SK-N-SH (cell line): ENCODE data around the gene IL1F10. TPM values are rescaled to one million over a fixed set of nuclear protein-coding genes. Genes with fewer than 3 reads are reported as not detected.

Source experiments
- CTCF ChIA-PET: fragments of 300-600, 350-600 bp; formaldehyde crosslinking; extraction: SDS; loops from one replicate; lab custom pipeline; 2021; lab: Yijun Ruan, JAX
- POLR2A ChIA-PET: fragments of 350-600 bp; sonication (Branson Sonifier 250); formaldehyde crosslinking; extraction: SDS; loops from one replicate; lab custom pipeline; 2020; ENCODE audit warnings: antibody characterized with exemption, inconsistent platforms; lab: Yijun Ruan, JAX
- DNase-seq: peaks from one replicate; pipeline ENCODE4 v3.0.0; 2012
- H2AFZ ChIP-seq: fragments of 200-600 bp; sonication (generic); 2 replicates; pipeline ENCODE4 v1.8.1; 2016; ENCODE audit warnings: antibody characterized with exemption, mild to moderate bottlenecking, low read depth
- H3F3A ChIP-seq: fragments of 200-600 bp; sonication (generic); replicated peaks from 2 replicates; pipeline ENCODE3; 2016; ENCODE audit warnings: antibody characterized with exemption, mild to moderate bottlenecking; ENCODE audit not compliant: insufficient read depth
- H3K27ac ChIP-seq, 2 experiments: fragments of 200-500 bp in 1 of 2; fragments of 200-600 bp in 1 of 2; sonication (Bioruptor generic) in 1 of 2; sonication (generic), shearing (Covaris generic) in 1 of 2; 2 replicates each; pipeline versions ENCODE4 v1.5.1 to v1.6.1; 2014 to 2016; ENCODE audit warnings: low read depth in 2 of 2, inconsistent platforms in 1 of 2, low read length in 1 of 2, mild to moderate bottlenecking in 1 of 2, mixed read lengths in 1 of 2
- H3K27me3 ChIP-seq: fragments of 200-600 bp; sonication (generic), shearing (Covaris generic); 2 replicates; pipeline ENCODE4 v1.6.1; 2016; ENCODE audit warnings: mixed run types; ENCODE audit not compliant: insufficient read depth
- H3K36me3 ChIP-seq, 2 experiments: fragments of 200-500 bp in 1 of 2; fragments of 200-600 bp in 1 of 2; sonication (Bioruptor generic) in 1 of 2; sonication (generic) in 1 of 2; replicated peaks in 1 of 2; 2 replicates each; pipeline versions ENCODE3 to v1.5.1; 2014 to 2016; ENCODE audit warnings: low read length in 1 of 2, mild to moderate bottlenecking in 1 of 2; ENCODE audit not compliant: insufficient read depth in 2 of 2, control insufficient read depth in 1 of 2
- H3K4me1 ChIP-seq, 2 experiments: fragments of 200-500 bp in 1 of 2; fragments of 200-600 bp in 1 of 2; sonication (Bioruptor generic) in 1 of 2; sonication (generic), shearing (Covaris generic) in 1 of 2; 2 replicates each; pipeline versions ENCODE4 v1.5.1 to v1.6.1; 2014 to 2016; ENCODE audit warnings: low read depth in 1 of 2, low read length in 1 of 2, mixed run types in 1 of 2; ENCODE audit not compliant: insufficient read depth in 2 of 2, control insufficient read depth in 1 of 2
- H3K4me2 ChIP-seq: fragments of 200-600 bp; sonication (generic), shearing (Covaris generic); 2 replicates; pipeline ENCODE4 v1.6.1; 2017; ENCODE audit warnings: mixed run types
- H3K4me3 ChIP-seq, 2 experiments: fragments of 200-500 bp in 1 of 2; fragments of 200-600 bp in 1 of 2; sonication (Bioruptor generic) in 1 of 2; sonication (generic), shearing (Covaris generic) in 1 of 2; 2 replicates each; pipeline versions ENCODE4 v1.5.1 to v1.8.1; 2014 to 2016; ENCODE audit warnings: low read depth in 2 of 2, inconsistent platforms in 1 of 2, low read length in 1 of 2, mild to moderate bottlenecking in 1 of 2, mixed read lengths in 1 of 2, moderate library complexity in 1 of 2
- H3K79me2 ChIP-seq: fragments of 200-600 bp; sonication (generic); 2 replicates; pipeline ENCODE4 v1.8.1; 2017; ENCODE audit warnings: mild to moderate bottlenecking; ENCODE audit not compliant: insufficient read depth
- H3K9ac ChIP-seq: fragments of 200-600 bp; sonication (generic); 2 replicates; pipeline ENCODE4 v1.6.1; 2017; ENCODE audit warnings: mixed run types
- H3K9me2 ChIP-seq: fragments of 200-600 bp; sonication (generic); 2 replicates; pipeline ENCODE4 v1.6.1; 2017; ENCODE audit warnings: mixed run types
- H3K9me3 ChIP-seq: fragments of 200-600 bp; sonication (generic); 2 replicates; pipeline ENCODE4 v1.6.1; 2017; ENCODE audit warnings: mixed run types, mild to moderate bottlenecking, moderate library complexity
- H4K20me1 ChIP-seq: fragments of 200-600 bp; sonication (generic); 2 replicates; pipeline ENCODE4 v1.6.1; 2017; ENCODE audit warnings: mild to moderate bottlenecking, mixed run types; ENCODE audit not compliant: insufficient read depth
- CHD2 ChIP-seq: fragments of 150-350 bp; IDR thresholded peaks from 2 replicates; pipeline ENCODE4 v1.6.1; 2018; ENCODE audit warnings: low read length; ENCODE audit not compliant: partially characterized antibody
- EP300 ChIP-seq, 2 experiments: IDR thresholded peaks; 2 replicates each; pipeline versions ENCODE4 v1.4.0 to v1.6.1; 2012; ENCODE audit warnings: borderline replicate concordance in 1 of 2, low read depth in 1 of 2, low read length in 1 of 2
- FOSL2 ChIP-seq: IDR thresholded peaks from 2 replicates; pipeline ENCODE4 v1.4.0; 2012; ENCODE audit warnings: low read depth, mild to moderate bottlenecking, moderate library complexity, borderline replicate concordance
- GABPA ChIP-seq: IDR thresholded peaks from 2 replicates; pipeline ENCODE4 v1.4.0; 2012; ENCODE audit warnings: low read depth, mild to moderate bottlenecking
- MAX ChIP-seq: IDR thresholded peaks from 2 replicates; pipeline ENCODE4 v1.4.0; 2012; ENCODE audit warnings: low read depth
- MEF2A ChIP-seq: IDR thresholded peaks from 2 replicates; pipeline ENCODE4 v1.4.0; 2012; ENCODE audit warnings: low read depth, borderline replicate concordance
- MXI1 ChIP-seq: IDR thresholded peaks from 2 replicates; pipeline ENCODE4 v1.6.1; 2012; ENCODE audit warnings: mild to moderate bottlenecking, low read depth, low read length, improper control_type of control experiment
- NFIC ChIP-seq: IDR thresholded peaks from 2 replicates; pipeline ENCODE4 v1.4.0; 2012; ENCODE audit warnings: borderline replicate concordance
- NRF1 ChIP-seq: IDR thresholded peaks from 2 replicates; pipeline ENCODE4 v1.6.1; 2012; ENCODE audit warnings: low read depth, mild to moderate bottlenecking, low read length
- REST ChIP-seq: IDR thresholded peaks from 2 replicates; pipeline ENCODE4 v1.6.1; 2012; ENCODE audit warnings: mild to moderate bottlenecking, low read depth, low read length, moderate library complexity
- RXRA ChIP-seq: IDR thresholded peaks from 2 replicates; pipeline ENCODE4 v1.4.0; 2012; ENCODE audit warnings: low read depth, mild to moderate bottlenecking, borderline replicate concordance
- SMC3 ChIP-seq: IDR thresholded peaks from 2 replicates; pipeline ENCODE4 v1.6.1; 2012; ENCODE audit warnings: low read depth, low read length, improper control_type of control experiment
- TCF12 ChIP-seq: IDR thresholded peaks from 2 replicates; pipeline ENCODE4 v1.4.0; 2012
- USF1 ChIP-seq: IDR thresholded peaks from 2 replicates; pipeline ENCODE4 v1.4.0; 2012; ENCODE audit warnings: low read depth, borderline replicate concordance
- USF2 ChIP-seq: fragments of 150-350 bp; IDR thresholded peaks from 2 replicates; pipeline ENCODE4 v1.6.1; 2017; ENCODE audit warnings: antibody characterized with exemption, low read length, low read depth, borderline replicate concordance
- YY1 ChIP-seq: IDR thresholded peaks from 2 replicates; pipeline ENCODE4 v1.4.0; 2012; ENCODE audit warnings: low read depth, mild to moderate bottlenecking
- ZBTB33 ChIP-seq: IDR thresholded peaks from 2 replicates; pipeline ENCODE4 v1.4.0; 2012; ENCODE audit warnings: low read depth, borderline replicate concordance
- WGBS: methylation state at CpG from one replicate; pipeline ENCODE4 v1.1.6; 2017; ENCODE audit warnings: low lambda C conversion rate; 5-methylcytosine and 5-hydroxymethylcytosine counted together
- polyA plus RNA-seq, 3 experiments: library from polyadenylated mRNA; depleted of rRNA; stranded (reverse); fragments of >200 nt; gene quantifications; 2 replicates each; pipeline ENCODE4 v1.2.3, GENCODE V29; 2012

IL1F10 gene
- polyA plus RNA-seq, 1 of the 3 experiments (the other 2 are of a cell fraction) = not detected

GRCh38 chr2:113111823-113112287, 44.1 kb downstream of the IL1F10 start (continued):
- TF ChIP-seq EP300 (IDR thresholded peaks at IDR 0.05; ENCODE audit: borderline replicate concordance in 1 of 2, low read depth in 1 of 2, low read length in 1 of 2) (no peak), NRF1 (no peak)

GRCh38 chr2:113112441-113112840, 44.7 kb downstream of the IL1F10 start:
- DNase-seq = no peak

More at GRCh38 chr2:113112441-113112840, 44.7 kb downstream of the IL1F10 start:
- TF ChIP-seq USF2 (no peak), FOSL2 (no peak), MEF2A (no peak), MAX (no peak), EP300 (IDR thresholded peaks at IDR 0.05; ENCODE audit: borderline replicate concordance in 1 of 2, low read depth in 1 of 2, low read length in 1 of 2) (no peak), TCF12 (no peak), NFIC (no peak), USF1 (no peak), CHD2 (no peak), YY1 (no peak), SMC3 (no peak), GABPA (no peak), MXI1 (no peak), REST (no peak), ZBTB33 (no peak), RXRA (no peak)
- TF ChIP-seq, all 33 proteins: peak for 0
- no peak overlapping the region for H3K27ac ChIP-seq
- H3K4me3 ChIP-seq = no peak overlapping the region
- no peaks in the 10 kb centered on the region for H4K20me1 ChIP-seq
- H3F3A ChIP-seq = no peaks in the 10 kb centered on the region
- WGBS = 15% methylated on average over 8 of the region's 8 CpGs
- H2AFZ ChIP-seq = no peak overlapping the region
- H3K4me2 ChIP-seq = no peak overlapping the region
- no peaks in the 10 kb centered on the region for H3K79me2 ChIP-seq
- no peaks in the 10 kb centered on the region for H3K9me3 ChIP-seq
- no peaks in the 10 kb centered on the region for H3K36me3 ChIP-seq
- H3K27me3 ChIP-seq = no peaks in the 10 kb centered on the region; the same call in 1 of the 2 replicates
- no peak overlapping the region for H3K9ac ChIP-seq
- CTCF ChIA-PET = interaction anchor here (0.7 to 1.5 kb wide), 3 partner anchors 25 to 86 kb away, joined by 3 to 4 read pairs (median 3); no protein-coding TSS in a partner anchor
- POLR2A ChIA-PET = no interaction called here
- H3K9me2 ChIP-seq = no peaks in the 10 kb centered on the region
- H3K4me1 ChIP-seq = no peaks in the 10 kb centered on the region; a peak in 1 of 4 replicates
